ENCODE measurements around the gene ENC1. TPM values are rescaled to one million over a fixed set of nuclear protein-coding genes. Genes with fewer than 3 reads are reported as not detected.

ENC1 gene
- total RNA-seq, 2 experiments from 2014 or later = 12.1 to 25.9 TPM

- BruUV-seq (replicated peaks) = no TSS peak
- H4K20me1 ChIP-seq (ENCODE audit: insufficient read depth, low read length) = no peaks in the 10 kb centered on the region
- H3K9me3 ChIP-seq (ENCODE audit: low read length) = no peaks in the 10 kb centered on the region
- ChIA-PET CTCF (ENCODE audit: unreplicated experiment) (no interaction called here), POLR2A (interaction anchor here (0.6 kb wide), 1 partner anchor 291 kb away, joined by 3 read pairs; no protein-coding TSS in a partner anchor)
- no peak overlapping the region for H3K4me3 ChIP-seq (ENCODE audit: low read depth, low read length, poor library complexity, severe bottlenecking)
- H2AFZ ChIP-seq (ENCODE audit: low read length) = no peak overlapping the region
- intact Hi-C loops (cut with micrococcal nuclease; ENCODE audit: unreplicated experiment) = no loop called here
- TF ChIP-seq, protein P1, sequence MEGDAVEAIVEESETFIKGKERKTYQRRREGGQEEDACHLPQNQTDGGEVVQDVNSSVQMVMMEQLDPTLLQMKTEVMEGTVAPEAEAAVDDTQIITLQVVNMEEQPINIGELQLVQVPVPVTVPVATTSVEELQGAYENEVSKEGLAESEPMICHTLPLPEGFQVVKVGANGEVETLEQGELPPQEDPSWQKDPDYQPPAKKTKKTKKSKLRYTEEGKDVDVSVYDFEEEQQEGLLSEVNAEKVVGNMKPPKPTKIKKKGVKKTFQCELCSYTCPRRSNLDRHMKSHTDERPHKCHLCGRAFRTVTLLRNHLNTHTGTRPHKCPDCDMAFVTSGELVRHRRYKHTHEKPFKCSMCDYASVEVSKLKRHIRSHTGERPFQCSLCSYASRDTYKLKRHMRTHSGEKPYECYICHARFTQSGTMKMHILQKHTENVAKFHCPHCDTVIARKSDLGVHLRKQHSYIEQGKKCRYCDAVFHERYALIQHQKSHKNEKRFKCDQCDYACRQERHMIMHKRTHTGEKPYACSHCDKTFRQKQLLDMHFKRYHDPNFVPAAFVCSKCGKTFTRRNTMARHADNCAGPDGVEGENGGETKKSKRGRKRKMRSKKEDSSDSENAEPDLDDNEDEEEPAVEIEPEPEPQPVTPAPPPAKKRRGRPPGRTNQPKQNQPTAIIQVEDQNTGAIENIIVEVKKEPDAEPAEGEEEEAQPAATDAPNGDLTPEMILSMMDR (conservative IDR thresholded peaks at IDR 0.05; ENCODE audit: low read length) = no peak
- TF ChIP-seq EZH2phosphoT487 (IDR thresholded peaks at IDR 0.05; ENCODE audit: borderline replicate concordance, low read depth, low read length) = no peak
- H3K4me1 ChIP-seq (ENCODE audit: insufficient read depth, low read length, poor library complexity, severe bottlenecking) = no peaks in the 10 kb centered on the region
- no peak for DNase-seq (ENCODE audit: low spot score)
- H3K9me2 ChIP-seq (ENCODE audit: insufficient read depth, low read length) = no peaks in the 10 kb centered on the region
- H3K79me2 ChIP-seq (ENCODE audit: insufficient read depth, low read depth, low read length) = no peaks in the 10 kb centered on the region
- no peak overlapping the region for H3K4me2 ChIP-seq (ENCODE audit: low read length)
- H3K27ac ChIP-seq (ENCODE audit: low read depth, low read length, poor library complexity, severe bottlenecking) = no peak overlapping the region
- H3K36me3 ChIP-seq (ENCODE audit: insufficient read depth, low read length) = no peaks in the 10 kb centered on the region
These were observed 23.3 kb downstream of the ENC1 start for GRCh38 chr5:74617202-74617601.

GRCh38 chr5:74616236-74617146 lies 24.0 kb downstream of the ENC1 start:
- ChIA-PET POLR2A (interaction anchor here (0.5 to 1.1 kb wide), 4 partner anchors 9 to 148 kb away, joined by 3 to 6 read pairs (median 3); no protein-coding TSS in a partner anchor), CTCF (ENCODE audit: unreplicated experiment) (no interaction called here)
- intact Hi-C loops (cut with micrococcal nuclease; ENCODE audit: unreplicated experiment) = no loop called here
- Histone ChIP-seq H3K9me2 (ENCODE audit: insufficient read depth, low read length) (no peaks in the 10 kb centered on the region), H4K20me1 (ENCODE audit: insufficient read depth, low read length) (no peaks in the 10 kb centered on the region), H3K4me3 (ENCODE audit: low read depth, low read length, poor library complexity, severe bottlenecking) (no peak overlapping the region), H2AFZ (ENCODE audit: low read length) (no peak overlapping the region), H3K9me3 (ENCODE audit: low read length) (no peaks in the 10 kb centered on the region), H3K36me3 (ENCODE audit: insufficient read depth, low read length) (no peaks in the 10 kb centered on the region), H3K4me1 (ENCODE audit: insufficient read depth, low read length, poor library complexity, severe bottlenecking) (no peaks in the 10 kb centered on the region), H3K79me2 (ENCODE audit: insufficient read depth, low read depth, low read length) (no peaks in the 10 kb centered on the region), H3K4me2 (ENCODE audit: low read length) (no peak overlapping the region), H3K27ac (ENCODE audit: low read depth, low read length, poor library complexity, severe bottlenecking) (no peak overlapping the region)
- BruUV-seq (replicated peaks) = no TSS peak
- no peak for TF ChIP-seq EZH2phosphoT487 (IDR thresholded peaks at IDR 0.05; ENCODE audit: borderline replicate concordance, low read depth, low read length)
- TF ChIP-seq, protein P1 (conservative IDR thresholded peaks at IDR 0.05; ENCODE audit: low read length) = no peak
- no peak for DNase-seq (ENCODE audit: low spot score)

GRCh38 chr5:74613283-74613682 lies 27.2 kb downstream of the ENC1 start:
- no peak for TF ChIP-seq EZH2phosphoT487 (IDR thresholded peaks at IDR 0.05; ENCODE audit: borderline replicate concordance, low read depth, low read length)
- TF ChIP-seq, protein P1 (conservative IDR thresholded peaks at IDR 0.05; ENCODE audit: low read length) = no peak
- no TSS peak for BruUV-seq (replicated peaks)
- CTCF ChIA-PET (ENCODE audit: unreplicated experiment) = no interaction called here

More at GRCh38 chr5:74613283-74613682, 27.2 kb downstream of the ENC1 start:
- Histone ChIP-seq H3K79me2 (ENCODE audit: insufficient read depth, low read depth, low read length) (no peaks in the 10 kb centered on the region), H3K4me3 (ENCODE audit: low read depth, low read length, poor library complexity, severe bottlenecking) (no peak overlapping the region), H3K27ac (ENCODE audit: low read depth, low read length, poor library complexity, severe bottlenecking) (no peak overlapping the region), H2AFZ (ENCODE audit: low read length) (no peak overlapping the region), H3K9me3 (ENCODE audit: low read length) (no peaks in the 10 kb centered on the region), H3K4me1 (ENCODE audit: insufficient read depth, low read length, poor library complexity, severe bottlenecking) (no peaks in the 10 kb centered on the region), H4K20me1 (ENCODE audit: insufficient read depth, low read length) (no peaks in the 10 kb centered on the region), H3K36me3 (ENCODE audit: insufficient read depth, low read length) (no peaks in the 10 kb centered on the region), H3K9me2 (ENCODE audit: insufficient read depth, low read length) (no peaks in the 10 kb centered on the region), H3K4me2 (ENCODE audit: low read length) (no peak overlapping the region)
- POLR2A ChIA-PET = interaction anchor here (1.1 to 1.4 kb wide), 2 partner anchors 11 to 14 kb away, joined by 3 to 4 read pairs; no protein-coding TSS in a partner anchor
- intact Hi-C loops (cut with micrococcal nuclease; ENCODE audit: unreplicated experiment) = no loop called here
- no peak for DNase-seq (ENCODE audit: low spot score)
